GM19463 (cell line): ENCODE results near the gene ORAI3.
"Not testable (repeated sequence)": the region's sequence is repeated elsewhere in the genome, so short reads cannot be mapped to it uniquely, and the experiment has no call there.

ENCODE experiments used
- ATAC-seq: cut with Tn5 transposase; IDR thresholded peaks from one replicate; pipeline ENCODE4 v1.9.1; 2021; ENCODE audit warnings: mild to moderate bottlenecking, moderate library complexity; ENCODE audit not compliant: unreplicated experiment

The ORAI3 gene

DNA sequence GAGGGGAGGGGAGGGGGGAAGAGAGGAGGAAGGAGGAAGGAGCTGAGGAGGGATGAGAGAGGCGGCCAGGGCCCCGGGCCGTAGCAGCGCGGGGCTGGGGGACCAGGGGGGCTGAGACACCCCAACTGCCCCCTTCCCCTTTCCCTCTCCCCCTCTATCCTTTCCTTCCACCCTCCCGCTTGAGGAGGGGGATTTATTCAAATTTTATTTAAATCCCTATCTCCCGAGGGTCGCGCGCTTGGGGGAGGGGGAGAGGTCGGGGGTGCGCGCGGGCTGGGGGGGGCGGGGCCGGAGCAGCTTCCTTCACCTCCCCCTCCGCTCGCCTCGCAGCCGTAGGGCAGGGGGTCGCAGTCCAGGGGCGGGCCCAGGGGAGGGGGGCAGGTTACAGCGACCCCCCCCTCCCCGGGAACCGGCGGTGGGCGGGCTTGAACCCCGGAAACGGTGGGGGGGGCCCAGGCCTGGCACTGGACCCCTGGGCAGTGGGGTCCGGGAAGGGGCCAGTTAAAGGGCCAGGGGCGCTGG, 25.3 kb upstream of the ORAI3 start, which contains the start of gene FBXL19:
Gene FBXL19, plus strand, starts transcription at position 19 of the 522 bp plus-strand sequence. CDS start 2,183 bp downstream, outside the sequence.
- ATAC-seq: no peak

DNA sequence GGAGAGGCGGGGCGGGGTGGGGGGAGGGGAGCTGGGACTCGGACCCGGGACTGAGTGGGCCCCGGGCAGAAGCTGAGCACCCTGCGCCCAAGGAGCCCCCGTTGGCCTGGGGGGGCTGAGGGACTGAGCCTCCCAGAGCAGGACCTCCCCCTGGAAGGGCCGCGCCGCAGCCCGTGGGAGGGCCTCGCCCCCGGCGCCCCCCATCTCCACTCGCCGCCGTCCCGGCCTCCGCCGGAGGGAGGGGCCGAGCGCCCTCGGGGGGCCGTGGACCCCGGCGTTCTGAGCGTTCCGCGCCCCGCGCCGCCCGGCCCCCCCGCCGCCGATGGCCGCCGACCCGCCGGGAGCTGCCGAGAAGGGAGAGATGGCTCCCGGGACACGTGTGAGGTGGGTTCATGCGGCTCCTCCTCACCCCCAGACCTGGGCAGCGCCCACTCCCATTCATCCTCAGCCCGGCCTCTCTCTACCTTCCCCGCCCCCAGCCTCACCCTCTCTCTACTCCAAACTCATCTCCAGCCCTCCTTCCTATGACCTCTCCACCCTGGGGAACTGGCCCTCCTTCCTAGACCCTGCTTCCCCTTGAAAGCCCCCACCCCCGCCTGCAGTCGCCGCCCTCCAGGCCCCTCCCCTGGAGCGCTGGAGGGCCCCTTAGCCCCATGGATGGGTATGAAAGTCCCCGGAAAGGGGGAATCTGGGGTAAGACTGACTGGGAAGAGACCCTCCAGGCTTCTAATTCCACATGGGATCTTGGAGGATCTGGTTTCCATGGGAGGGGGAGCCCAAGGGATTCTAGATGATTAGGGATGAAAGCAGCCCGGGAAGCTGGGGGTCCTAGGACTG, 24.6 kb upstream of the ORAI3 start:
- ATAC-seq: no peak

DNA sequence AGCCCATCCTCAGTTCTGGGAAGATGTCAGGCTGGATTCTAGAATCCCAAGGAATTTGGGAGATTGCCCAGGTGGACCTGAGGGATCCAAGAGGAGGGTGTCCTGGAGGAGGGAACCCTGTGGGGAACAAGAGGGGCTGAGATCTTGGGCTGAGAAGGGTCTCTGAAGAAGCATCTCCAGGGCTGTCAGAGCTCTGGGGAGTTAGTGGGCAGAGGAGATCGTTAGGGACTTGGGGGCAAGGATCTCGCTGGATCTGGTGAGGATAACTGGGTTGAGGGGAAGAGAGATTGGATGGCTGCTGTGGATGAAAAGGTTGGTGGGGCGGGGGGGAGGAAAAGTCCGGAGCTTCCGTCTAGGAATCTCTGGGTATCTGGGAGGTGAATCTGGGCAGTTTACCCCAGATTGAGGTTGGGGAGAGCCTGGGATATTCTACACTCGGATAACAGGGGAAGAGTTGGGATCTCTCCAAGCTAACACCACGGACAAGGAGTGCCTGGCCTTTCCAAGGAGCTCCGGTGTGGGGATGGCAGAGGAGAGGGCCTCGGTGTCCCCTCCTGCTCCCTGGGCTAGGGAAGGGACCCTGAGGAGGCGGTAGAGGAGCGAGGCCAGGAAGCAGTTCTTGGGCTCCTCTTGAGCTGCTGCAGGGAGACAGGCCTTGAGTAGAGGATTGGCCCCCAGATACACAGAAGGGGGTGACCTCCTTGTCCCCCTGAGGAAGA, 23.8 kb upstream of the ORAI3 start:
- ATAC-seq: no peak

DNA sequence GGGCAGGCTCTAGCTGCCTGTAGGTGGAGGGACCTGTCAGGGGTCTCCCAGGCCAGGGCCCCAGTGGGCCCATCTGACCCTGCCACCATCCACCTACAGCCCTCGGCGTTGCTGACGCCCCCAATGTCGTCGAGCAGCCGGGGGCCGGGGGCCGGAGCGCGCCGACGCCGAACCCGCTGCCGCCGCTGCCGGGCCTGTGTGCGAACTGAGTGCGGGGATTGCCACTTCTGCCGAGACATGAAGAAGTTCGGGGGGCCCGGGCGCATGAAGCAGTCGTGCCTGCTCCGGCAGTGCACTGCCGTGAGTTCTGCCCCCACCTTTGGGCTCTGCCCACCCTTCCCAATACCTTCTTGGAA, 23.3 kb upstream of the ORAI3 start:
- no peak for ATAC-seq

- ATAC-seq: no peak
Measured at GRCh38 chr16:30925995-30926811, 22.7 kb upstream of the ORAI3 start.

DNA sequence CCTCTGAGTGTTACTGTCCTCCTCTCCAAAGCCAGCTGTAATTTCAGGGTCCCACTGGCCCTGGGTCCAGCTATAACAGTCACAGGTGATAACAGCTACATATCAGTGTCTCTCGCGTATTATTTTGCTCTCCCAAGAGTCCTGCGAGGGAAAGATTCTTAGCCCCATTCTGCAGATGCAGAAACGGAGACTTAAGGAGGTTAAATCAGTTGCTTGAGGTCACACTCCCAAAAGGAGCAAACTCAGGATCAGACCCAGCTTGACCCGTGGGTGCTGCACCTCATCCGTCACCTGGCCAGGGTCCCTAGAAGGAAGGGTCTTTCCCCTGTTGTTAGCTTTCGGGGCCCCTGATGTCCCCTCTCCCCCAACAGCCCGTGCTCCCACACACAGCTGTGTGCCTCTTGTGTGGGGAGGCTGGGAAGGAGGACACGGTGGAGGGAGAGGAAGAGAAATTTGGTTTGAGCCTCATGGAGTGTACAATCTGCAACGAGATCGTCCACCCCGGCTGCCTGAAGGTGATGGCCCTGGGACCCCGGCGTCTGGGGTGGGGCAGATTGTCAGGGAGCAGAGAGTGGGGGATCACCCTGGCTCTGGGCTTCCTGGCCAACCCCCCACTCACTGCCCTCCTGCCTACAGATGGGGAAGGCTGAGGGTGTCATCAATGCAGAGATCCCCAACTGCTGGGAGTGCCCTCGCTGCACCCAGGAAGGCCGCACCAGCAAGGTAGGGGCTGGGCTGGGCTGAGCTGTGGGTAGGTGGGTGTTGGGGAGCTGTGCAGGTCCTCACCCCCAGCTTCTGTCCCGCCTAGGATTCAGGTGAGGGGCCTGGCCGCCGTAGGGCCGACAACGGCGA, 21.7 kb upstream of the ORAI3 start:
- no peak for ATAC-seq

DNA sequence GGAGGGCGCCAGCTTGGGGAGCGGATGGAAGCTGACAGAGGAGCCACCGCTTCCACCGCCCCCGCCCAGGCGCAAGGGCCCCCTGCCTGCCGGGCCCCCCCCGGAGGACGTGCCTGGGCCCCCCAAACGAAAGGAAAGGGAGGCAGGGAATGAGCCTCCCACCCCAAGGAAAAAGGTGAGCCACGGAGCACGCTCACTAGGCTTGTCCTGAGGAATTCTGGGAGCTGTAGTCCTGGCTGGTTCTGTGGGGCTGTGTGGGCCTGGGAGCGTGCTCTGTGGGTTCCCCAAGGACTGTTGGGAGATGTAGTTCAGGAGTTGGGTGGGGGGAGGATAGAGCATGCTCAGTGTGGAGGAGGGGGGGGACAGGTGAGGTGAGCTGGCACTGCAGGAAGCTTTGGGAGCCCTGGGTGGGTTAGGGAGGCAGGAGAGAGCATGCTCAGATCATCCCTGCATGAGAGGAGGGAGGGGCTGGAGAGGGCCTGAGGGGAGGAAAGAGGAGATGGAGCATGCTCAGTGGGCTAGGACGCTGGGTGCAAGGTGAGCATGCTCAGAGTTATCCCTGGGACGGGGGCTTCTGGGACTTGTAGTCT, 21.0 kb upstream of the ORAI3 start:
- ATAC-seq: no peak

DNA sequence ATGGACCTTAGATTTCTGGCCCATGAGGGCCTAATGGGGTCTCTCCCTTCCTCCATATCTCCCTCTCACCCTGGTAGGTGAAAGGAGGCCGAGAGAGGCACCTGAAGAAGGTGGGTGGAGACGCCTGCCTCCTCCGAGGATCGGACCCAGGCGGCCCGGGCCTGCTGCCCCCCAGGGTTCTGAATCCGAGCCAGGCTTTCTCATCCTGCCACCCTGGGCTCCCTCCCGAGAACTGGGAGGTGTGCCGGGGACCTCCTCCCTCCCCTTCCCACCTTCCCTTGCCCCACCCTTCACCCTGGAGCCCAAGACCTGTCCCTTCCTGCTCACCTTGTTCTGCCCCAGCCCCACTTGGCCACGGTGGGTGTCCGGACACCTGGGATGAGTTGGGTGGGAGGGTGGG, 20.5 kb upstream of the ORAI3 start:
- ATAC-seq: no peak

DNA sequence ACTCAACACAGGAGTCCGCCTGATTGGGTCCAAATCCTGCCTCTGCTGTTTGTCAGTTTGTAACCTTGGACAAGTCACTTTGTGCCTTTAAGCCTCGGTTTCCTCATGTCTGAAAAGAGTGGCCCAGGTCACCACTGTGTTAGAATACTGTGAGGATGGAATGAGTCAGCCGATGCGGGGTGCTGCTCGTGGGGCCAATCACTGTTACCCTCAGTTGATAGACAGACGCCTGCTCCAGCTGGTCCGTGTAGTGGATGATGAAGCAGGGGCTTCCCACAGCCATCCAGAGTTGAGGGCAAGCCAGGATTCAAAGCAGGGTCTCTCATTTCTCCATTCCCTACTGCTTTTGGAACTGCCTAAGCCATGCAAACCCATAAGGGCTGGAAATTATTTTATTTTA, 19.7 kb upstream of the ORAI3 start:
- ATAC-seq: no peak

- ATAC-seq: no peak
Measured at GRCh38 chr16:30930160-30930571, 18.7 kb upstream of the ORAI3 start.

- no peak for ATAC-seq
Measured at GRCh38 chr16:30931068-30931650, 17.7 kb upstream of the ORAI3 start.

DNA sequence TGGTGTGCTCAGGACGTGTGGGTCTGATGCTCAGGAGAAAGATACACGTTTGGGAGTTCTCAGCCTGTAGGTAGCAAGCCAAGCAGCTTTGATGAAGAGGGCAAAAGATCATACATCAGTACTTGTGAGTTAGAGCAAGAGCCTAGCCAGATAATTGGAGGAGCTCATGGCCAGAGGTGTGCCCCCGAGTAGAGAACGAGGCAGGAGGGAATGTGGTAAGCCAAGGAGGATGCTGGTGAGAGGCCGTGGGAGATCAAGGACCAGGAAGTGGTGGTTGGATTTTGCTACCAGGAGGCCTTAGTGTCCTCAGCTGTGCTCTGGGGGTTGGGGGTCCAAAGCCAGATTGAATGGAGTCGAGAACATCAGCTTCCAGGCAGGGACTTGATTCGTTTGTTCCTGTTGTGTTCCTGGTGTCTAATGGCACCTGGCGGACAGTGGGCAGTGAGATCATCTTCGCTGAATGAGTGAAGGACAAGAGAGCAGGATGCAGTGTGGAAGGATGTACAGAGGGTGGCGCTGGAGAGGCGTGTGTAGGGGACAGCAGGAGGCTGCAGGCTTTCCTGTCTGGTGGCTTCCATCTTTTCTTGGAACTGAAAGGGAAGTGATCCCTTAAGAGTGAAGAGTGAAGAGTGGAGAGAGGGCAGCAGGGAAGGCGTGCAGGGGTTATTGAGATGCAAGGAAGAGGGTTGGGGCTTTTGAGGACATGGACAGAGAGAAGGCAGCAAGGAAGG, 13.9 kb upstream of the ORAI3 start:
- ATAC-seq: no peak

- no peak for ATAC-seq
Measured at GRCh38 chr16:30937692-30938091, 11.2 kb upstream of the ORAI3 start.

GRCh38 chr16:30939571-30939970, 9.3 kb upstream of the ORAI3 start:
- ATAC-seq: not testable (repeated sequence)

GRCh38 chr16:30941600-30942425, 7.1 kb upstream of the ORAI3 start:
- ATAC-seq: peak; percentile 95

- no peak for ATAC-seq
Measured at GRCh38 chr16:30942426-30942806, 6.5 kb upstream of the ORAI3 start.

GRCh38 chr16:30944352-30944751, 4.5 kb upstream of the ORAI3 start:
- no peak for ATAC-seq
